ENCODE data around the gene ZNF391. TPM values are rescaled to one million over a fixed set of nuclear protein-coding genes. Genes with fewer than 3 reads are reported as not detected.
A peak's percentile ranks its signal among the peaks of the same experiment; 100 is the strongest.
"Not testable (repeated sequence)": the region's sequence is repeated elsewhere in the genome, so short reads cannot be mapped to it uniquely, and the experiment has no call there.

ZNF391 gene
- polyA plus RNA-seq, 5 donors = 10.5 to 20.4 (median 18.9) TPM

GRCh38 chr6:27415898-27416297 is 27.3 kb downstream of the ZNF391 start:
- no peak for DNase-seq

GRCh38 chr6:27419363-27419762 is 30.8 kb downstream of the ZNF391 start:
- no peak for DNase-seq

- peak; percentile 15 to 16 for DNase-seq
These were observed 34.2 kb downstream of the ZNF391 start for GRCh38 chr6:27422651-27423332.

- DNase-seq = not testable (repeated sequence)
These were observed 36.3 kb downstream of the ZNF391 start for GRCh38 chr6:27424851-27425250.

GRCh38 chr6:27426045-27426620 is 37.6 kb downstream of the ZNF391 start:
- DNase-seq = no peak

GRCh38 chr6:27428502-27428901 is 39.9 kb downstream of the ZNF391 start:
- no peak for DNase-seq

- DNase-seq = no peak
These were observed 40.4 kb downstream of the ZNF391 start for GRCh38 chr6:27428966-27429365.

- no peak for DNase-seq
These were observed 45.2 kb downstream of the ZNF391 start for GRCh38 chr6:27433714-27434113.

- no peak for DNase-seq
These were observed 50.8 kb downstream of the ZNF391 start for GRCh38 chr6:27439371-27439770.

GRCh38 chr6:27441001-27441400 is 52.4 kb downstream of the ZNF391 start:
- DNase-seq = no peak

GRCh38 chr6:27442932-27443331 is 54.4 kb downstream of the ZNF391 start:
- no peak for DNase-seq

- DNase-seq = no peak
These were observed 59.9 kb downstream of the ZNF391 start for GRCh38 chr6:27448456-27448855.

GRCh38 chr6:27451660-27452390 is 63.3 kb downstream of the ZNF391 start:
- DNase-seq = no peak

GRCh38 chr6:27452496-27452897 is 63.9 kb downstream of the ZNF391 start:
- DNase-seq = no peak

Other genes with a start within 250 kb of the ZNF391 start
- gene PRSS16, start 141.1 kb upstream of the ZNF391 start, polyA plus RNA-seq (ENCODE audit: insufficient read depth in 1 of 5, insufficient read length in 5 of 5, low replicate concordance in 1 of 5) = 1 to 10 TPM; 3.2 to 5.0 (median 4.6) TPM
- under 1 TPM in 2 of 5 donors, not detected in 3; 0.04 to 0.05 TPM for gene POM121L2, start 76.5 kb upstream of the ZNF391 start, polyA plus RNA-seq (ENCODE audit: insufficient read depth in 1 of 5, insufficient read length in 5 of 5, low replicate concordance in 1 of 5)
- 10 to 100 TPM; 13.4 to 22.9 (median 18.4) TPM for gene ZNF184, start 84.3 kb downstream of the ZNF391 start, polyA plus RNA-seq (ENCODE audit: insufficient read depth in 1 of 5, insufficient read length in 5 of 5, low replicate concordance in 1 of 5)